Measurements from ENCODE around the gene IL10RA. TPM values are rescaled to one million over a fixed set of nuclear protein-coding genes. Genes with fewer than 3 reads are reported as not detected.

IL10RA gene
- total and polyA plus RNA-seq, 8 donors, result 0.60 to 15.5 (median 2.7) TPM

- FAIRE-seq, result no peak
- intact Hi-C loops (cut with DNase I), result no loop called here
These were observed 27.8 kb downstream of the IL10RA start for GRCh38 chr11:118014022-118014421.

DNA sequence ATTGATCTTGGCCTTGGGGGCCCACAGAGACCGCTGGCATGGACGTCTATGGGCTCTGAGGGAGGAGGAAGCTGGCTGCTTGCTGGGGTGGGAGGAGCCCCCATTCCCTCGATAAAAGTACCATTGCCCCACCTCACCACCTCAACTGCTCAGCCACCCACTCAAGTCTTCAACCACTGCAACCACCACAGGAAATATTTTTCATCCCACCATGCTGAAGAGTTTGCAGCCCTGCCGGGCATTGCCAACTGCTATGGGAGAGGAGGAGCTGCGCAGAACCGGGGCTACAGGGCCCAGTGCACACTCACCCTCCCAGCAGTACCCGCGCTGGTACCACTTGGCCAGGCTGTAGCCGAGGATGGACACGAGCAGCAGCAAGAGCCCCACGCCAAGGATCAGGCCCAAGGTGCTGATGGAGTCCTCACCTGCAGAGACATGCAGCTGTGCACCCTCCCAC is 29.2 kb downstream of the IL10RA start:
- FAIRE-seq, result no peak
- no peaks in the 10 kb centered on the region for H3K9me3 ChIP-seq
- no peaks in the 10 kb centered on the region for H3K4me1 ChIP-seq
- ATAC-seq, result no peak
- no peak for DNase-seq
- intact Hi-C loops (cut with DNase I), result no loop called here
- no peaks in the 10 kb centered on the region for H3K27me3 ChIP-seq
- H3K27ac ChIP-seq, result no peak overlapping the region
- no peaks in the 10 kb centered on the region for H3K36me3 ChIP-seq
- 69 to 84% methylated on average over 11 of the region's 11 CpGs for WGBS, 2 donors
- TF ChIP-seq CTCF (IDR thresholded peaks at IDR 0.05), result no peak
- H3K4me3 ChIP-seq, result no peak overlapping the region

More at GRCh38 chr11:118014022-118014421, 27.8 kb downstream of the IL10RA start:
- H3K27ac ChIP-seq, result no peak overlapping the region
- DNase-seq (no peak), ATAC-seq (no peak)
- TF ChIP-seq CTCF (IDR thresholded peaks at IDR 0.05), result no peak
- no peak overlapping the region for H3K4me3 ChIP-seq
- no peaks in the 10 kb centered on the region for H3K36me3 ChIP-seq
- H3K4me1 ChIP-seq, result no peaks in the 10 kb centered on the region
- no peaks in the 10 kb centered on the region for H3K9me3 ChIP-seq
- 87 to 94% methylated on average over 3 of the region's 3 CpGs for WGBS, 2 donors
- H3K27me3 ChIP-seq, result no peaks in the 10 kb centered on the region

DNA sequence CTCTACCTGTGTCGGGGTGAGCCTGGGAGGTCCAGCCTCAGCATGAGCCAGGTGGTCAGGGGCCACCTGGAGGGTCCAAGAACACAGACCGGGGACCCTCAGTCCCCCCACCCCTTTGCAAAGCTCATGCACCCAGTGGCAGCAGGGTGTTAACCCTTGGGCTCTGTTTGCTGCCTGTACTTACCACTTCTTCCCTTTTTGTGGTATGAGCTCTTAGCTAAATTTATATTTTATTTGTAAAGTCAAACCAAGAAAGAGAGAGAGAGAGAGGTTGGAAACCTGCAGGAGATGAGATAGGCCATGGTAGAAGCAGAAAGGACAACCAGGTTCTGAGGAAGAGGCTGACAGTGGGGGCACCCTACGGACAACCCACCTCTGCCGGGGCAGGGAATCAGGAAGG is 29.9 kb downstream of the IL10RA start:
- ATAC-seq, result no peak
- TF ChIP-seq CTCF (IDR thresholded peaks at IDR 0.05), result no peak
- no peak for FAIRE-seq
- no peaks in the 10 kb centered on the region for H3K27me3 ChIP-seq
- no peak overlapping the region for H3K4me3 ChIP-seq
- no peaks in the 10 kb centered on the region for H3K9me3 ChIP-seq
- H3K4me1 ChIP-seq, result no peaks in the 10 kb centered on the region
- DNase-seq, result no peak
- intact Hi-C loops (cut with DNase I), result no loop called here
- no peak overlapping the region for H3K27ac ChIP-seq
- 70 to 74% methylated on average over 4 of the region's 4 CpGs for WGBS, 2 donors
- no peaks in the 10 kb centered on the region for H3K36me3 ChIP-seq

GRCh38 chr11:118017111-118017510 is 30.9 kb downstream of the IL10RA start:
- 39 to 44% methylated on average over 3 of the region's 3 CpGs for WGBS, 2 donors
- no peaks in the 10 kb centered on the region for H3K9me3 ChIP-seq
- intact Hi-C loops (cut with DNase I), result no loop called here
- H3K4me3 ChIP-seq, result no peak overlapping the region
- H3K36me3 ChIP-seq, result no peaks in the 10 kb centered on the region
- FAIRE-seq (no peak), ATAC-seq (no peak), DNase-seq (no peak)
- H3K27ac ChIP-seq, result no peak overlapping the region
- no peaks in the 10 kb centered on the region for H3K4me1 ChIP-seq
- no peaks in the 10 kb centered on the region for H3K27me3 ChIP-seq
- no peak for TF ChIP-seq CTCF (IDR thresholded peaks at IDR 0.05)

DNA sequence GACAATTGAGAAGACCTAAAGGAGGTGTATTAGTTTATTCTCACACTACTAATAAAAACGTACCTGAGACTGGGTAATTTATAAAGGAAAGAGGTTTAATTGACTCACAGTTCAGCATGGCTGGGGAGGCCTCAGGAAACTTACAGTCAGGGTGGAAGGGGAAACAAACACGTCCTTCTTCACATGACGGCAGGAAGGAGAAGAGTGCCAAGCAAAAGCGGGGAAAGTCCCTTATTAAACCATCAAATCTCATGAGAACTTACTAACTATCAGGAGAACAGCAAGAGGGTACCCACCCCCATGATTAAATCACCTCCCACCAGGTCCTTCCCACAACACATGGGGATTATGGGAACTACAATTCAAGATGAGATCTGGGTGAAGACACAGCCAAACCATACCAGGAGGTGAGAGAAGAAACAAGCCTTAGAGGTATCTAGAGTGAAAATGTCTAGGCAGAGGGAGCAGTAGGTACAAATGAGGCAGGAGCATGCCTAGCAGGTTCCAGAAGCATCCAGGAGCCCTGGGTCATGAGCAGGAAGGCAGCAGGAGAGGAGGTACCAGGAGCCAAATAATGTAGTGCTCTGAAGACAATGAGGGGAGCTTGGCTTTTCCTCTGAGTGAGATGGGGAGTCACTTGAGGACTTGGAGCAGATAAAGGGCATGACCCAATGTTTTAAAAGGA is 31.6 kb downstream of the IL10RA start:
- Histone ChIP-seq H3K4me3 (no peak overlapping the region), H3K27me3 (no peaks in the 10 kb centered on the region), H3K27ac (no peak overlapping the region), H3K4me1 (no peaks in the 10 kb centered on the region), H3K36me3 (no peaks in the 10 kb centered on the region), H3K9me3 (no peaks in the 10 kb centered on the region)
- WGBS, 2 donors, result 49 to 60% methylated on average over 4 of the region's 4 CpGs
- no peak for TF ChIP-seq CTCF (IDR thresholded peaks at IDR 0.05)
- DNase-seq (no peak), FAIRE-seq (no peak), ATAC-seq (no peak)
- intact Hi-C loops (cut with DNase I), result no loop called here

Measured in pancreas (tissue), 10 donors.